HG02885 (cell line): ENCODE data around the gene OXSR1.
A peak's percentile ranks its signal among the peaks of the same experiment; 100 is the strongest.
"Not testable (repeated sequence)": the region's sequence is repeated elsewhere in the genome, so short reads cannot be mapped to it uniquely, and the experiment has no call there.

Source experiments
- ATAC-seq: cut with Tn5 transposase; IDR thresholded peaks from one replicate; pipeline ENCODE4 v1.9.1; 2021; ENCODE audit warnings: mild to moderate bottlenecking; ENCODE audit not compliant: unreplicated experiment, poor library complexity

OXSR1 gene

DNA sequence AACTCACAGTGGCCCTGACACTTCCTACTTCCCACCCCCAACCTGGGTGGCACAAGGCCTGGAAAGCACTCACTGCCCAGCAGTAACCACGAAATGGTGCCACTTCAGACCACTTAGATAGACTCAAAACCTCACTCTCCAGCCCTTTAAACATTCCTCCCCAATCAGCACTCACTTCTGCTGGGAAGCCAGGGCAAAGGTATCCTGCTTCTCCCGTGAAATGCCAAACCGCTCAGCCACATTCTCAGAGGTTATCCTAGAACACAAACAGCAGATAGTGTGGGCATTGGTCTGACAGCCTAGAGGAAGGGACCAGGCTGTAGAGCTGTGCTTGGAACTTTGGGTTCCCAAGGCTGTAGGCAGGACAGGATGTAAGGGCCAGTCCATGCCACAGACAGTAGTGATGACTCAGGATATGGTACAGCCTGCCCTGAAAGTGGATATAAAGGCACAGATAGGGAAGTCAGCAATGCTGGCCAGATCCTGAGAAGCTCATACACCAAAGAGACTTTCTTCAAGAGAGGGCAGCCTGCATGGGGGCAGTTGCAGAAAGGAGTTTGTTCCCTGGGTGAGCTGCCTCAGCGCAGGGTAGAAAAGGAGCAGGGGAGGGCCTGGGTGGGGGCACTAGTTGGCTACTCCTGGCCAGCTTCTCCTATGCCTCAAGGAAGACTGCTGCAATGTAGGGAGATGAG lies 37.6 kb upstream of the OXSR1 start:
- ATAC-seq = no peak

DNA sequence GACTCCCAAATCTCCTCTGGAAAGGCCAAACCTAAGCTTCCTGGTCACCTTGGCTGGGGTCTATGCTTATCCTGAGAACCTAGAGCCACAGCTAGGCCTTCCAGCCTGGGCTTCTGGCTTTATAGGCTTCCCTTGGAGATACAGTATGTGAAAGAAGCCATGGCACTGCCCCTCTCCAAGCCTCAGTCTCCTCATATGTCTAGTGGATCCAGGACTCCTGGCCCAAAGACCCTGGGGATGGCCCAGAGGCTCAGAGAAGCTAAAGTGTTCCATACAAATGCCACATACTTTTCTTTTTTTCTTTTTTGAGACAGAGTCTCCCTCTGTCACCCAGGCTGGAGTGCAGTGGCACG lies 37.1 kb upstream of the OXSR1 start:
- ATAC-seq = no peak

- ATAC-seq = no peak
These were observed 36.3 kb upstream of the OXSR1 start for GRCh38 chr3:38129058-38129457.

DNA sequence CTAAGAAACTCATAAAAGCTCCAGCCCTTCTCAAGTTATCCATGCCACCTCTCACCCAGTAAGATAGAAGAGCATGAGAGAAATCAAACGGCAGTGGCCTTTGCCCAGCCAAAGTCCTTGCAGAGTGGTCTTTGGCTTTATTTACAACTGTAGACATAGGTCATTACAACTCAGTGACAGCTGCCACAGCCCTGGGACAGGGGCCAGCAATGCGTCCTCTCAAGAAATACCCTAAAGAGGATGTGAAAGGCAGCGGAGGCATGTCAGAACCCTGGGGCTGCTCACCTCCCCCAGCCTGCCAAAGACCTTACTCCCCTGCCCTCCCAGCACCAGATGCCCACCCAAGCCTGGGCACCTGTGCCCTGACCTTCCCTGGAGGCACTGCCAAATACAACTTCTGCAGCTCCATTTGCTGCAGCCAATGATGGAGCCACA lies 34.7 kb upstream of the OXSR1 start:
- no peak for ATAC-seq

GRCh38 chr3:38131621-38132369 lies 33.5 kb upstream of the OXSR1 start:
- ATAC-seq = no peak

DNA sequence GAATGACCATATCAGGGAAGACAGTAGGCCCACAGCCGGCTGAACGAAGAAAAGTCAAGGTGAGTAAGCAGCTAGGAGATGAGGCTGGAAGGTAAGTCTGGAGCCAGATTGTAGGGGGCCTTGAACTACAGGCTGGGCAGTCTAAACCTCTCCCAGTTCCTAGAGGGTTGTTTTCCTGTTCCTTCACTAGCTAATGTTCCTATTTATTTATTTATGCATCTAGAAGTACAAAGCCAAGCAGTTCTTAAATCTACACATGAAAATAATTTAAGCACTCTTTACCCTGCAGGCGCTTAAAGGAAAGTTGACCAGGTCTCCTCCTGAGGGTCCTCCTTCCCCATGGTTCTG lies 32.2 kb upstream of the OXSR1 start:
- no peak for ATAC-seq

GRCh38 chr3:38133557-38134405 lies 31.6 kb upstream of the OXSR1 start:
- ATAC-seq = no peak

- ATAC-seq = not testable (repeated sequence)
These were observed 30.7 kb upstream of the OXSR1 start for GRCh38 chr3:38134517-38135143.

DNA sequence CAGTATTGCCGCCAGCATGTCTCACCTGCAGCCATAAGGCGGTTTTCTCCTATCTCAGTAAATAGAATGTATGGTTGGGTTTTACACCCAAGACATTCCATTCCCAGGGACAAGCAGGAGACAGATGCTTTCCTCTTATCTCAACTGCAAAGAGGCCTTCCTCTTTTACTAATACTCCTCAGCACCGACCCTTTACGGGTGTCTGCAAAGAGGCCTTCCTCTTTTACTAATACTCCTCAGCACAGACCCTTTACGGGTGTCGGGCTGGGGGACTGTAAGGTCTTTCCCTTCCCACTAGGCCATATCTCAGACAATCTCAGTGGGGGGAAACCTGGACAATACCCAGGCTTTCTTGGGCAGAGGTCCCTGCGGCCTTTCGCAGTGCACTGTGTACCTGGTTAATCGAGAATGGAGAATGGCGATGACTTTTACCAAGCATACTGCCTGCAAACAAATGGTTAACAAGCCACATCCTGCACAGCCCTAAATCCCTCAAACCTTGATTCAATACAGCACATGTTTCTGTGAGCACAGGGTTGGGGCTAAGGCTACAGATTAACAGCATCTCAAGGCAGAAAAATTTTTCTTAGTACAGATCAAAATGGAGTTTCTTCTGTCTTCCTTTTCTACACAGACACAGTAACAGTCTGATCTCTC lies 29.6 kb upstream of the OXSR1 start:
- not testable (repeated sequence) for ATAC-seq

GRCh38 chr3:38136393-38136776 lies 29.0 kb upstream of the OXSR1 start:
- no peak for ATAC-seq

DNA sequence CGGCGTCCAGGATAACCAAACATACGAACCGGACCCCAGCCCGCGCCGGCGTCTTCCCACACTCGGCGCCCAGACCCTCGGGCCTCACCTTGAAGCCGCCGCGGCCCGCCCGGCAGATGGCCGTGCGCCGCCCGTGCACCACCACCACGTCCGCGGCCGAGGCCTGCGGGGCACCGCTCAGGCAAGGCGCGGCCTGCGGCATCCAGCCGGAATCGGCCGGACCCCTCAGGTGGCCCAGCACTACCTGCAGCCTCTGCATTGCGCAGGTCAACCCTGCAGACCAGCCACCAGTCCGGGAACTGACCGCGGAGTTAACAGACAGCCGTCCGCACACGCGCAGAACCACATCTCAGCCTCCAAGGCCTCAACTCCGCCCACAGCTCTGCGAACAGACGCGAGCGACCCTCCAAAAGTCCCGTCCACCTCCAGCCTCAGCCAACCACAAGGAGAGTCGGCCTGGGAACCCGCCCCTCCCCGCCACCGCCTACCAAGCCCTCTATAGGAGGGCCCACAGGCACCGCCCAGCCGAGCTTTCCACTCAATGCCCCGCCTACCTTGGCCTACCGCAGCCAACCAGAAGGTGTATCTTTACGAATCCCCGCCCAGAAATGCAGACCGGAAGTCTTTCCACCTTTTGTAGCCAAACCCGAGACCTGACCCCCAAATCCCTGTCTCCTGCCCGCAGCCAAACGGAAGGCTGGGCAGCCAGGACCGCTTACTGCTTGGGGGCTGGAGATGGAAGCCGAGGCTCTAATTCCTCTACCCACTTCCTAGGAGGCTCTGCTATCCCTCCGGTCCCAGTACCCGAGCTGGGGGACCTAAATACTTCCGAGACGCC lies 28.3 kb upstream of the OXSR1 start, which contains the start of gene ACAA1:
Gene ACAA1 (minus strand): TSS at position 351 of the 838 bp plus-strand sequence. CDS start 92 bp downstream, at position 259.
- peak; percentile 90 for ATAC-seq

DNA sequence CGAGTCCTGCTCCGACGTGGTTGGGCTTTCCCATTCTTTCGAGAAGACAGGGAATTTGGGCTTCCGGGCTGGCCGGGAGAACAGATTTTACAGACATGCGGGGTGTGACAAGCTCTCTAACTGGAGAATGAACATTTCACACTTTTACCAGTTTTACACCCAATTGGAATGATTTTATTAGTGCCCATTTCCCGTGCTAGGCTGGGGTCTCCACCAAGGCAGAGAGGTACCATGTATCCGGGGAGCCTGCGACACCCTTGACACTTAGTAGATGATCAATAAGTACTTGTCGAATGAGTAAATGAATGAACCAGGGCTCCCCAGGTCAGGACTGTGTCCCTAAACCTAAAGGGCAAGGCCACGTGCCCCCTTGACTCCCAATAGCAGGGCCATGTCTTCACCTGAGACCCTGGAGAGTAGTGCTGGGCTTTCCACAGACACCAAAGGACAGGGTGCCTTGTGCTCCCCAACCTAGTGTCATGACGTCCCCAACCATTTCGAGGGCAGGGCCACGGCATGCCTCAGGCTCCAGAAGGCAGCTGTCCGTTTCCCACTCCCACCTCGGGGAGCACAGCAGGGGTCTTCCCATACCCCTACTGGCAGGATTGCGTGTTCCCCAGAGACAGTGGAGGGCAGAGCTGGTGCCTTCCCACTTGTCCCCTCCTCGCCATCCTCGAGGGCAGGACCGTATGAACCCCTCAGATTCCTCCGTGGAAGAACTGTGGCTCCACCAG lies 27.6 kb upstream of the OXSR1 start:
- ATAC-seq = no peak

DNA sequence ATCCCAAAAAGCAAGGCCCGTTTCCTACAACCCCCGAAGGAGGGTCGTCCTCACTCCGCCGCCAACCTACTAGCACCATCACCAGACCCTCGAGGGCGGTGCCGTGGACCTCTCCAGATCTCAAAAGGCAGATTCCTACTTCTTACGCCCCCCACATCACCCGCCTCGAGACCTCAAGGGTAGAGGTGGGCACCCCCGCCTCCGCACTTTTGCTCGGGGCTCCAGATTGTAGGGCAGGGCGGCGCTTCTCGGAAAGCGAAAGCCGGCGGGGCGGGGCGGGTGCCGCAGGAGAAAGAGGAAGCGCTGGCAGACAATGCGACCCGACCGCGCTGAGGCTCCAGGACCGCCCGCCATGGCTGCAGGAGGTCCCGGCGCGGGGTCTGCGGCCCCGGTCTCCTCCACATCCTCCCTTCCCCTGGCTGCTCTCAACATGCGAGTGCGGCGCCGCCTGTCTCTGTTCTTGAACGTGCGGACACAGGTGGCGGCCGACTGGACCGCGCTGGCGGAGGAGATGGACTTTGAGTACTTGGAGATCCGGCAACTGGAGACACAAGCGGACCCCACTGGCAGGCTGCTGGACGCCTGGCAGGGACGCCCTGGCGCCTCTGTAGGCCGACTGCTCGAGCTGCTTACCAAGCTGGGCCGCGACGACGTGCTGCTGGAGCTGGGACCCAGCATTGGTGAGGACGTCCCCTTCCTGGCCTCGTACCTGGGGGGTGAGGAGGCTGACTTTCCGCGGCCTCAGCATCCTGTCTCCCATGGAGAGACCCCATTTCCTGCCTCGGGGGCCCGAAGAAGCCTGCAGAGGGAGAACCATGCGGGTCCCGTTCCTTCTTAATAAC lies 26.8 kb upstream of the OXSR1 start, which contains the start of gene MYD88:
Gene MYD88 (plus strand): TSS at position 313 of the 842 bp plus-strand sequence. CDS start 40 bp downstream, at position 353.
- ATAC-seq = peak; percentile 40

DNA sequence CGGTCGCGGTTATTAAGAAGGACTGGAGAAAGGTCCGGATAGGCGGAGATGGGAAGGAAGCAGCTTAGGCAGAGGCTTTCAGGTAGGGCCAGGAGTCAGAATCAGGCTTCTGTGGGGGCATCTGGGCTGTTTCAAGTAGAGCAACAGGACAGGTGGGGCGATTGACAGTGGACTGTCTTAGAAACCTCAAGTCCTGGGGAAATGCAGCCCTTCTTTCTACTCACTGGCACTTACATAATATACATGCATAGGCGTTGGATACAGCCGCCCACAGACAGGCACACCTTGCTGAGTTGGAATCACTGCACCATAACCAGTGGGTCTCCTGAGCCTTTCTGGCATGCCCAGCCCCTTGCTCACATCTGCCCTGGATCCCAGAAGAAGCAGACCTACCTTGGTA lies 26.1 kb upstream of the OXSR1 start:
- no peak for ATAC-seq

DNA sequence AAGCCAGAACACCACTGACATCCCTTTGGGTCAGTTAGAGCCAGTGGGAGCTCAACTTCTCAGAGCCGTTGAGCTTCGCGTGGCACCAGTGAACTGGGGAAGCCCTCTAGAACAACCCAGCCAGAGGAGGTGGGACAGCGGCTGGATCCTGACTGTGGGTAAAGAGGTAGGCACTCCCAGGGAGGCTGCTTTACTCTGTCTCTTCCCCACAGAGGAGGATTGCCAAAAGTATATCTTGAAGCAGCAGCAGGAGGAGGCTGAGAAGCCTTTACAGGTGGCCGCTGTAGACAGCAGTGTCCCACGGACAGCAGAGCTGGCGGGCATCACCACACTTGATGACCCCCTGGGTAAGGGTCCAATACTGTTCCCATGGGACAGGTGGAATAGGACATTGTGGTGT lies 25.7 kb upstream of the OXSR1 start:
- no peak for ATAC-seq

- no peak for ATAC-seq
These were observed 24.8 kb upstream of the OXSR1 start for GRCh38 chr3:38140326-38141172.
